ENCODE measurements around the gene TFDP1. TPM values are rescaled to one million over a fixed set of nuclear protein-coding genes. Genes with fewer than 3 reads are reported as not detected.

Gene TFDP1
- total RNA-seq, 4 donors from 2014 or later, result 30.7 to 42.2 (median 32.1) TPM

GRCh38 chr13:113660066-113660465 lies 75.5 kb downstream of the TFDP1 start:
- 82% methylated on average over 3 of the region's 3 CpGs for WGBS
- Histone ChIP-seq H3K27me3 (peaks cover 0 to 4% (median 0%) of the 10 kb centered on the region in 4 donors), H3K9me3 (peaks cover 0 to 18% (median 4%) of the 10 kb centered on the region in 4 donors), H3K4me3 (no peak overlapping the region), H3K27ac (replicated peaks in 1 of 4) (no peak overlapping the region), H3K36me3 (no peaks in the 10 kb centered on the region), H3K4me1 (no peaks in the 10 kb centered on the region)
- DNase-seq (ENCODE audit: extremely low spot score), result no peak
- intact Hi-C loops (cut with DNase I), result no loop called here
- TF ChIP-seq CTCF (IDR thresholded peaks at IDR 0.05), result no peak
- no peak for TF ChIP-seq EP300 (IDR thresholded peaks at IDR 0.05)
- TF ChIP-seq POLR2AphosphoS5 (IDR thresholded peaks at IDR 0.05), result no peak
- no peak for TF ChIP-seq POLR2A (IDR thresholded peaks at IDR 0.05; ENCODE audit: low read depth)

- TF ChIP-seq POLR2A (IDR thresholded peaks at IDR 0.05; ENCODE audit: low read depth), result no peak
- TF ChIP-seq POLR2AphosphoS5 (IDR thresholded peaks at IDR 0.05), result no peak
- TF ChIP-seq CTCF (IDR thresholded peaks at IDR 0.05), result no peak
- TF ChIP-seq EP300 (IDR thresholded peaks at IDR 0.05), result no peak
Measured at GRCh38 chr13:113661509-113661908, 77.0 kb downstream of the TFDP1 start.

GRCh38 chr13:113663934-113664333 lies 79.4 kb downstream of the TFDP1 start:
- Histone ChIP-seq H3K4me1 (no peaks in the 10 kb centered on the region), H3K27ac (replicated peaks in 1 of 4) (no peak overlapping the region), H3K4me3 (no peak overlapping the region), H3K9me3 (peaks cover 0 to 18% (median 4%) of the 10 kb centered on the region in 4 donors), H3K27me3 (no peaks in the 10 kb centered on the region), H3K36me3 (no peaks in the 10 kb centered on the region)
- TF ChIP-seq EP300 (IDR thresholded peaks at IDR 0.05) (no peak), POLR2AphosphoS5 (IDR thresholded peaks at IDR 0.05) (no peak), CTCF (IDR thresholded peaks at IDR 0.05) (no peak), POLR2A (IDR thresholded peaks at IDR 0.05; ENCODE audit: low read depth) (no peak)
- no peak for DNase-seq (ENCODE audit: extremely low spot score)
- intact Hi-C loops (cut with DNase I), result no loop called here
- WGBS, result 58% methylated on average over 11 of the region's 15 CpGs

More at GRCh38 chr13:113661509-113661908, 77.0 kb downstream of the TFDP1 start:
- no peaks in the 10 kb centered on the region for H3K36me3 ChIP-seq
- H3K4me1 ChIP-seq, result no peaks in the 10 kb centered on the region
- H3K27ac ChIP-seq (replicated peaks in 1 of 4), result no peak overlapping the region
- no peak for DNase-seq (ENCODE audit: extremely low spot score)
- intact Hi-C loops (cut with DNase I), result no loop called here
- peaks cover 0 to 18% (median 4%) of the 10 kb centered on the region in 4 donors for H3K9me3 ChIP-seq
- no peak overlapping the region for H3K4me3 ChIP-seq
- H3K27me3 ChIP-seq, result peaks cover 0 to 4% (median 0%) of the 10 kb centered on the region in 4 donors
- 91% methylated on average over 2 of the region's 2 CpGs for WGBS

GRCh38 chr13:113664751-113665596 lies 80.4 kb downstream of the TFDP1 start:
- DNase-seq (ENCODE audit: extremely low spot score), result no peak
- Histone ChIP-seq H3K4me3 (no peak overlapping the region), H3K4me1 (no peaks in the 10 kb centered on the region), H3K9me3 (peaks cover 0 to 18% (median 4%) of the 10 kb centered on the region in 4 donors), H3K36me3 (no peaks in the 10 kb centered on the region), H3K27me3 (no peaks in the 10 kb centered on the region), H3K27ac (replicated peaks in 1 of 4) (no peak overlapping the region)
- intact Hi-C loops (cut with DNase I), result no loop called here
- WGBS, result 59% methylated on average over 18 of the region's 21 CpGs
- TF ChIP-seq CTCF (IDR thresholded peaks at IDR 0.05), result no peak
- TF ChIP-seq POLR2A (IDR thresholded peaks at IDR 0.05; ENCODE audit: low read depth), result no peak
- no peak for TF ChIP-seq EP300 (IDR thresholded peaks at IDR 0.05)
